ENCODE results near the gene MCIDAS.

DNA sequence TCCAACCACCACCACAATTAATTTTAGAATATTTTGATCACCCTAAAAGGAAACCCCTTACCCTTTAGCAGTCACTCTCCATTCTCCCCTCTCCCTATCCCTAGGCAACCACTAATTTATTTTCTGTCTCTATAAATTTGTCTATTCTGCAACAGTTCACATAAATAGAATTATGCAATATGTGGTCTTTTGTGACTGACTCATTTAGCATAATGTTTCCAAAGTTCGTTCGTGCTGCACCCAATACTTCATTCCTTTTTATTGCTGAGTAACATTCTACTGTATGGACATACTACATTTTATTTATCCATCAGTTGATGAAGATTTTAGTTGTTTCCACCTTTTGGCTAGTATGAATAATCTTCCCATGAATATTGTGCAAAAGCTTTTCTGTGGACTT lies 36.0 kb downstream of the MCIDAS start:
- TF ChIP-seq, protein P1, sequence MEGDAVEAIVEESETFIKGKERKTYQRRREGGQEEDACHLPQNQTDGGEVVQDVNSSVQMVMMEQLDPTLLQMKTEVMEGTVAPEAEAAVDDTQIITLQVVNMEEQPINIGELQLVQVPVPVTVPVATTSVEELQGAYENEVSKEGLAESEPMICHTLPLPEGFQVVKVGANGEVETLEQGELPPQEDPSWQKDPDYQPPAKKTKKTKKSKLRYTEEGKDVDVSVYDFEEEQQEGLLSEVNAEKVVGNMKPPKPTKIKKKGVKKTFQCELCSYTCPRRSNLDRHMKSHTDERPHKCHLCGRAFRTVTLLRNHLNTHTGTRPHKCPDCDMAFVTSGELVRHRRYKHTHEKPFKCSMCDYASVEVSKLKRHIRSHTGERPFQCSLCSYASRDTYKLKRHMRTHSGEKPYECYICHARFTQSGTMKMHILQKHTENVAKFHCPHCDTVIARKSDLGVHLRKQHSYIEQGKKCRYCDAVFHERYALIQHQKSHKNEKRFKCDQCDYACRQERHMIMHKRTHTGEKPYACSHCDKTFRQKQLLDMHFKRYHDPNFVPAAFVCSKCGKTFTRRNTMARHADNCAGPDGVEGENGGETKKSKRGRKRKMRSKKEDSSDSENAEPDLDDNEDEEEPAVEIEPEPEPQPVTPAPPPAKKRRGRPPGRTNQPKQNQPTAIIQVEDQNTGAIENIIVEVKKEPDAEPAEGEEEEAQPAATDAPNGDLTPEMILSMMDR (IDR thresholded peaks at IDR 0.05), result no peak
- TF ChIP-seq POLR2AphosphoS5 (IDR thresholded peaks at IDR 0.05) (no peak), POLR2A (IDR thresholded peaks at IDR 0.05) (no peak)
